ENCODE results near the gene ATPAF1. TPM values are rescaled to one million over a fixed set of nuclear protein-coding genes. Genes with fewer than 3 reads are reported as not detected.

Gene ATPAF1
- total and polyA plus RNA-seq, 9 of the 15 experiments (the other 6 are each of a cell fraction or from before 2014, with no cell fraction given): 6.3 to 56.2 (median 27.4) TPM

DNA sequence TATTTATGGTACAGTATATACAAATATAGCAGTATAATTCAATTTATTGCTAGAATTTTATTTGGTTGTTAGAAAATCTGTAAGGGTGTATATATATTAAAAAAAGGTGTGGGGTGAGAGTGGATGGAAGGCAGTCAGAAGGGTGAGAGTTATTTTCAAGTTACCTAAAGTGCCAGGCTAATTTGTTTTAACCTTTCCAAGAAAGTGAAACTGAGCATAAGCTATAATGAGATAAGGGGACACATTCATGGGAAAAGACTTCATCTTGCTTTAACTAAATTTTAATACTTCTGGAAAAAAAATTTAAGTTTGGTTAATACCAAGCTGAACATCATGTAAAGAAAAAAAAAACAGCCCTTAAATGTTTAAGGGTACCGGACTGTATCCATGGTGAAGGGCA is 8.4 kb upstream of the ATPAF1 start:
- in situ Hi-C loops (cut with MboI) (no loop called here), intact Hi-C loops (cut with micrococcal nuclease) (no loop called here)
- Histone ChIP-seq H3K4me3 (no peak overlapping the region), H4K20me1 (replicated peaks; ENCODE audit: control insufficient read depth, insufficient read depth, low read length) (no peaks in the 10 kb centered on the region), H3K36me3 (ENCODE audit: control insufficient read depth, insufficient read depth, low read length) (peaks cover 70% of the 10 kb centered on the region), H3K4me2 (ENCODE audit: insufficient read depth, low read length) (no peak overlapping the region), H2AFZ (ENCODE audit: low read depth, low read length) (no peak overlapping the region), H3K4me1 (replicated peaks in 1 of 2; ENCODE audit: control insufficient read depth in 2 of 2, insufficient read depth in 2 of 2, low read length in 2 of 2) (peaks cover 4 to 30% of the 10 kb centered on the region in 2 experiments; a peak in 4 of 5 replicates), H3K27me3 (ENCODE audit: control insufficient read depth in 2 of 2, insufficient read depth in 2 of 2, low read length in 2 of 2) (no peaks in the 10 kb centered on the region), H3K9ac (ENCODE audit: insufficient read depth in 1 of 2, low read depth in 2 of 2, low read length in 2 of 2) (no peak overlapping the region), H3K79me2 (ENCODE audit: control insufficient read depth, insufficient read depth, low read length) (no peaks in the 10 kb centered on the region), H3K9me3 (replicated peaks; ENCODE audit: control insufficient read depth, insufficient read depth, low read depth, low read length) (no peaks in the 10 kb centered on the region), H3K27ac (ENCODE audit: extremely low read depth, low read depth, low read length) (no peak overlapping the region), H3K9me1 (ENCODE audit: control insufficient read depth, insufficient read depth, low read length) (peaks cover 6% of the 10 kb centered on the region)
- no peak for TF ChIP-seq RFX1 (IDR thresholded peaks at IDR 0.05)
- no peak for TF ChIP-seq TARDBP (IDR thresholded peaks at IDR 0.05)
- no peak for TF ChIP-seq ZNF217 (CRISPR knock-in tag; IDR thresholded peaks at IDR 0.05)
- TF ChIP-seq ZNF274 (IDR thresholded peaks at IDR 0.05; ENCODE audit: borderline replicate concordance, low read depth, low read length): no peak
- TF ChIP-seq, protein P1, sequence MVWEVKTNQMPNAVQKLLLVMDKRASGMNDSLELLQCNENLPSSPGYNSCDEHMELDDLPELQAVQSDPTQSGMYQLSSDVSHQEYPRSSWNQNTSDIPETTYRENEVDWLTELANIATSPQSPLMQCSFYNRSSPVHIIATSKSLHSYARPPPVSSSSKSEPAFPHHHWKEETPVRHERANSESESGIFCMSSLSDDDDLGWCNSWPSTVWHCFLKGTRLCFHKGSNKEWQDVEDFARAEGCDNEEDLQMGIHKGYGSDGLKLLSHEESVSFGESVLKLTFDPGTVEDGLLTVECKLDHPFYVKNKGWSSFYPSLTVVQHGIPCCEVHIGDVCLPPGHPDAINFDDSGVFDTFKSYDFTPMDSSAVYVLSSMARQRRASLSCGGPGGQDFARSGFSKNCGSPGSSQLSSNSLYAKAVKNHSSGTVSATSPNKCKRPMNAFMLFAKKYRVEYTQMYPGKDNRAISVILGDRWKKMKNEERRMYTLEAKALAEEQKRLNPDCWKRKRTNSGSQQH (CRISPR knock-in tag; IDR thresholded peaks at IDR 0.05): no peak
- no peak for TF ChIP-seq SRSF1 (IDR thresholded peaks at IDR 0.05; ENCODE audit: low read depth, low read length)
- ChIA-PET POLR2A (interaction anchor here (0.6 to 2.4 kb wide), 4 partner anchors 8 to 25 kb away, joined by 3 to 8 read pairs (median 5); partner anchors contain the start of gene ATPAF1), CTCF (ENCODE audit: low intra/inter-chr PET ratio) (no interaction called here)
- no TSS peak for BruUV-seq (replicated peaks)
- ATAC-seq: no peak
- no peak for FAIRE-seq
- WGBS (ENCODE audit: insufficient coverage, low coverage, missing lambda C conversion rate): 91% methylated on average over 1 of the region's 1 CpG
- DNase-seq (ENCODE audit: extremely low read depth in 1 of 4, low spot score in 3 of 4): no peak

All from K562 (cell line).